ENCODE measurements around the gene GPR83. TPM values are rescaled to one million over a fixed set of nuclear protein-coding genes. Genes with fewer than 3 reads are reported as not detected.

Gene GPR83
- total and polyA plus RNA-seq, 2 of the 4 experiments (the other 2 are of a cell fraction) = under 0.01 to 0.07 TPM

DNA sequence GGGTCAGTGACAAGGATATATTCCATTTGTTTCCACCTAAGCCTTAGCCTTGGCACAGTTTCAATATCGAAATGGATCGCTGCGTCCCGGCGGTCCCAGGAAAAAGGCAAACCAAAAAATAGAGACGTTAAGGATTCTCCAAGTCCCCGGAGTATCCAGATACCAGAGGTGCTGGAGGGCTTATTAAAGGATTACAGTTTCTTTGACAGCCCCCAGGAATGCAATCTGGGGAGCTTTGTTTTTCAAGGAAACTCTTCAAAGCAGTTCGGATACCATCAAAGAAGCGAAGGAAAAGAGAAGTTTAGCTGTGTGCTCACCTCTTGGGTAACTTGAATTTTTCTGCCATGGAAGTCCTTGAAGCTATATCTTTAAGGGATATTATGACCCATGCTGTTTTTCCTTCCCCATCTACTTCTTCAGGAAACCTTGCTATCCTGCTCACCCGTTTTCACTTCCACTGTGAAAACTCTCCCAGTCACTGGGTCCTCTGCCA, 600 bp upstream of the GPR83 start:
- CTCF ChIA-PET = interaction anchor here (0.6 kb wide), 1 partner anchor 481 kb away, joined by 3 read pairs; no protein-coding TSS in a partner anchor
- Histone ChIP-seq H3K23ac (ENCODE audit: low read depth, low read length) (no peak overlapping the region; the same call in 1 of the 2 replicates), H3K4me3 (ENCODE audit: insufficient read depth, low read depth, low read length) (peak overlapping the region; percentile 36), H3K4me1 (ENCODE audit: control insufficient read depth, insufficient read depth, low read length) (peaks cover 4% of the 10 kb centered on the region; the same call in 1 of the 2 replicates), H3K18ac (ENCODE audit: low read depth, low read length) (no peak overlapping the region), H3K79me1 (ENCODE audit: low read depth in 1 of 2, low read length in 2 of 2) (no peaks in the 10 kb centered on the region), H4K8ac (ENCODE audit: low read depth in 2 of 2, low read length in 2 of 2) (no peak overlapping the region), H3K27me3 (ENCODE audit: control insufficient read depth, insufficient read depth, low read length) (peaks cover 37% of the 10 kb centered on the region), H3K27ac (ENCODE audit: insufficient read depth, low read length) (no peak overlapping the region), H2BK120ac (ENCODE audit: low read depth, low read length) (no peak overlapping the region), H3K36me3 (ENCODE audit: control insufficient read depth, insufficient read depth, low read length) (no peaks in the 10 kb centered on the region), H3K9me3 (ENCODE audit: control insufficient read depth, insufficient read depth, low read length) (no peaks in the 10 kb centered on the region; the same call in 1 of the 2 replicates), H3K56ac (ENCODE audit: extremely low read depth, insufficient read depth, low read length) (no peak overlapping the region), H2AK5ac (ENCODE audit: low read depth, low read length) (no peak overlapping the region), H4K5ac (ENCODE audit: low read depth, low read length) (no peak overlapping the region), H4K20me1 (ENCODE audit: insufficient read depth, low read length) (no peaks in the 10 kb centered on the region), H3K4me2 (ENCODE audit: low read depth, low read length) (peak overlapping the region; percentile 93), H3K14ac (replicated peaks; ENCODE audit: low read depth, low read length) (no peak overlapping the region), H3K4ac (ENCODE audit: low read depth, low read length) (no peak overlapping the region), H3K9ac (ENCODE audit: low read depth, low read length) (no peak overlapping the region), H3K9me1 (ENCODE audit: insufficient read depth, low read length) (no peaks in the 10 kb centered on the region), H4K91ac (ENCODE audit: insufficient read depth, low read depth, low read length) (no peak overlapping the region), H2AFZ (replicated peaks; ENCODE audit: low read length, poor library complexity) (peak overlapping the region; percentile 90), H2BK5ac (ENCODE audit: low read depth, low read length, poor library complexity, severe bottlenecking) (no peak overlapping the region), H2AK9ac (replicated peaks; ENCODE audit: low read depth, low read length, poor library complexity) (no peak overlapping the region), H2BK20ac (ENCODE audit: low read depth, low read length) (no peak overlapping the region), H2BK15ac (ENCODE audit: low read depth, low read length) (no peak overlapping the region)
- DNase-seq (no peak), ATAC-seq (ENCODE audit: low read depth) (no peak; the same call in 1 of the 2 replicates)
- TF ChIP-seq, protein P1, sequence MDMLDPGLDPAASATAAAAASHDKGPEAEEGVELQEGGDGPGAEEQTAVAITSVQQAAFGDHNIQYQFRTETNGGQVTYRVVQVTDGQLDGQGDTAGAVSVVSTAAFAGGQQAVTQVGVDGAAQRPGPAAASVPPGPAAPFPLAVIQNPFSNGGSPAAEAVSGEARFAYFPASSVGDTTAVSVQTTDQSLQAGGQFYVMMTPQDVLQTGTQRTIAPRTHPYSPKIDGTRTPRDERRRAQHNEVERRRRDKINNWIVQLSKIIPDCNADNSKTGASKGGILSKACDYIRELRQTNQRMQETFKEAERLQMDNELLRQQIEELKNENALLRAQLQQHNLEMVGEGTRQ (IDR thresholded peaks at IDR 0.05; ENCODE audit: low read depth, low read length) = no peak
- TF ChIP-seq CEBPB (IDR thresholded peaks at IDR 0.05; ENCODE audit: low read depth, low read length) = no peak
- dilution Hi-C loops (cut with HindIII; ENCODE audit: low sequenced_read_pairs, unreplicated experiment) (no loop called here), in situ Hi-C loops (cut with MboI; ENCODE audit: low sequenced_read_pairs) (no loop called here), intact Hi-C loops (cut with micrococcal nuclease) (no loop called here)
- POLR2A ChIA-PET (ENCODE audit: unreplicated experiment) = no interaction called here
- 16% methylated on average over 6 of the region's 10 CpGs; no CpG with 5 or more reads in 1 of the 2 experiments for WGBS, 2 experiments (ENCODE audit: extremely low coverage in 2 of 2, insufficient read length in 1 of 2)
- no TSS peak for BruUV-seq (replicated peaks)

All from IMR-90 (cell line).